Calu3 (cell line): Measurements from ENCODE around the gene UVSSA. TPM values are rescaled to one million over a fixed set of nuclear protein-coding genes. Genes with fewer than 3 reads are reported as not detected.

Source experiments
- BruUV-seq: library from RNA; stranded (reverse); fragments of 400-500 nt; replicated peaks from 2 replicates; lab custom pipeline; 2021; lab: Mats Ljungman, UMichigan
- CTCF ChIA-PET: fragments of 300-600 bp; sonication (Branson Sonifier 250); formaldehyde crosslinking; loops from one replicate; lab custom pipeline; 2022; ENCODE audit warnings: antibody characterized with exemption; lab: Charles Lee
- DNase-seq: peaks from one replicate; pipeline ENCODE4 v3.0.0; 2022
- H3K27ac Mint-ChIP-seq: one replicate; pipeline ENCODE4 v1.8.0; 2022; ENCODE audit warnings: mixed read lengths; ENCODE audit not compliant: unreplicated experiment
- H3K27me3 Mint-ChIP-seq: one replicate; pipeline ENCODE4 v1.8.0; 2022; ENCODE audit warnings: mixed read lengths; ENCODE audit not compliant: unreplicated experiment
- H3K36me3 Mint-ChIP-seq: one replicate; pipeline ENCODE4 v1.8.0; 2022; ENCODE audit warnings: mild to moderate bottlenecking, moderate library complexity, mixed read lengths; ENCODE audit not compliant: insufficient read depth, unreplicated experiment
- H3K4me1 Mint-ChIP-seq: one replicate; pipeline ENCODE4 v1.8.0; 2022; ENCODE audit warnings: mild to moderate bottlenecking, low read depth, mixed read lengths; ENCODE audit not compliant: unreplicated experiment
- H3K4me3 Mint-ChIP-seq: one replicate; pipeline ENCODE4 v1.8.0; 2022; ENCODE audit warnings: mild to moderate bottlenecking, low read depth, moderate library complexity, mixed read lengths; ENCODE audit not compliant: unreplicated experiment
- H3K9me3 Mint-ChIP-seq: one replicate; pipeline ENCODE4 v1.8.0; 2022; ENCODE audit warnings: low read depth, mixed read lengths; ENCODE audit not compliant: unreplicated experiment
- CTCF ChIP-seq: fragments of 200-600 bp; IDR thresholded peaks from one replicate; pipeline ENCODE4 v1.8.0; 2022; ENCODE audit warnings: antibody characterized with exemption; ENCODE audit not compliant: unreplicated experiment
- intact Hi-C: fragments of 100-400 bp; cut with micrococcal nuclease; formaldehyde crosslinking; loops from one replicate; pipeline ENCODE4 v1.10.0; 2022; ENCODE audit not compliant: unreplicated experiment
- total RNA-seq: library from RNA; stranded (reverse); gene quantifications from 2 replicates; pipeline ENCODE4 v1.2.3, GENCODE V29; 2022

The UVSSA gene
- total RNA-seq, 1 experiment from 2014 or later: 19.9 TPM

GRCh38 chr4:1407657-1408333 is 60.8 kb downstream of the UVSSA start:
- H3K9me3 Mint-ChIP-seq: peaks cover 2% of the 10 kb centered on the region
- intact Hi-C loops: no loop called here
- H3K4me1 Mint-ChIP-seq: no peaks in the 10 kb centered on the region
- H3K4me3 Mint-ChIP-seq: no peak overlapping the region
- DNase-seq: no peak
- H3K36me3 Mint-ChIP-seq: no peaks in the 10 kb centered on the region
- CTCF ChIA-PET: no interaction called here
- H3K27ac Mint-ChIP-seq: no peak overlapping the region
- peaks cover 37% of the 10 kb centered on the region for H3K27me3 Mint-ChIP-seq
- no TSS peak for BruUV-seq
- TF ChIP-seq CTCF: no peak

- BruUV-seq: no TSS peak
- no peak overlapping the region for H3K27ac Mint-ChIP-seq
- CTCF ChIA-PET: no interaction called here
- intact Hi-C loops: no loop called here
- H3K36me3 Mint-ChIP-seq: no peaks in the 10 kb centered on the region
- no peak overlapping the region for H3K4me3 Mint-ChIP-seq
- peaks cover 37% of the 10 kb centered on the region for H3K27me3 Mint-ChIP-seq
- H3K9me3 Mint-ChIP-seq: peaks cover 2% of the 10 kb centered on the region
- no peaks in the 10 kb centered on the region for H3K4me1 Mint-ChIP-seq
- TF ChIP-seq CTCF: no peak
- DNase-seq: no peak
Measured at GRCh38 chr4:1408418-1408817, 61.4 kb downstream of the UVSSA start.

- BruUV-seq: no TSS peak
- TF ChIP-seq CTCF: no peak
- no peaks in the 10 kb centered on the region for H3K4me1 Mint-ChIP-seq
- peaks cover 2% of the 10 kb centered on the region for H3K9me3 Mint-ChIP-seq
- H3K27me3 Mint-ChIP-seq: peaks cover 37% of the 10 kb centered on the region
- intact Hi-C loops: no loop called here
- H3K4me3 Mint-ChIP-seq: no peak overlapping the region
- CTCF ChIA-PET: no interaction called here
- DNase-seq: no peak
- no peaks in the 10 kb centered on the region for H3K36me3 Mint-ChIP-seq
- H3K27ac Mint-ChIP-seq: no peak overlapping the region
Measured at GRCh38 chr4:1409079-1409478, 62.1 kb downstream of the UVSSA start.

GRCh38 chr4:1409491-1410425 is 62.8 kb downstream of the UVSSA start:
- no peak for DNase-seq
- Mint-ChIP-seq H3K9me3 (peaks cover 2% of the 10 kb centered on the region), H3K27me3 (peaks cover 37% of the 10 kb centered on the region), H3K4me3 (no peak overlapping the region), H3K36me3 (no peaks in the 10 kb centered on the region), H3K27ac (no peak overlapping the region), H3K4me1 (no peaks in the 10 kb centered on the region)
- intact Hi-C loops: no loop called here
- CTCF ChIA-PET: no interaction called here
- no TSS peak for BruUV-seq
- TF ChIP-seq CTCF: no peak
